ENCODE results near the gene BEGAIN.

BEGAIN gene

GRCh38 chr14:100581228-100582145 lies 5.7 kb downstream of the BEGAIN start:
- no peak for DNase-seq

- no peak for DNase-seq
Observed at GRCh38 chr14:100580316-100581227, 6.6 kb downstream of the BEGAIN start.

DNA sequence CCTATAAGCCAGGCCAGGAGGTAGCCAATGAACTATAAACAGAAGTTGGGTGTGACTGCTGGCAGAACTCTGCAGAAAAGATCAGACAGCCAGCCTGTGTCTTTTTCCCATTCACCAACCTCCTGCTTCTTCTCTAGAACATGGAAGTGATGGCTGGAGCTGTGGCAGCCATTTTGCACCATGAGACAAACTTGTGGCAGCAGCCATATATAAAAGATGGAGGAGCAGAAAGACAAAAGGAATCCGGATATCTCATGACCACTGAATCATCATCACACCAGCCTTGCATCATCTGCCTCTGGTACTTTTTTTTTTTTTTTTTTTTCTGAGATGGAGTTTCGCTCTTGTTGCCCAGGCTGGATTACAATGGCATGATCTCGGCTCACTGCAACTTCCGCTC lies 8.7 kb downstream of the BEGAIN start:
- no peak for DNase-seq

DNA sequence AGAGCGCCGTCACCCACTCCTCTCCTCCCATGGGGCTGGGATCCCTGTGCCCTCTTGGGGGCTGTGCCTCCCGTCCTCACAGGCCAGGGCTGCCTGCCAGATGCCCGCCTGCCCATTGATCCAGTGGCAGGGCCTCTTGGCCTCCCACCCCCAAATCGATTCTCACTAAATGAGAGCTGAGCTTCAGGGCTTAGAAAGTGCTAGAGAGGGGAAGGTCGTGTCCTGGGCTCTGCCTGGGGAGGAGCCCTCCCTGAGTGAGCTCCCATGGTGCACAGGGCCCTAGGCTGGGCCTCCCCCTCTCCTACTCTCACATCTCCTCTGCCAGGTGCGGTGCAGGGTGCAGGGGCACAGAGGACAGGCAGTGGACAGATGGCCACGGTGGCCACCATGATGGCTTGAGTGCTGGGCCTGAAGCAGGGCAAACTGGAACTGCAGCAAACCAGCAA lies 9.2 kb downstream of the BEGAIN start:
- no peak for DNase-seq

GRCh38 chr14:100577321-100577985 lies 9.8 kb downstream of the BEGAIN start:
- no peak for DNase-seq

GRCh38 chr14:100576091-100577085 lies 10.8 kb downstream of the BEGAIN start:
- DNase-seq: no peak

- no peak for DNase-seq
Observed at GRCh38 chr14:100575266-100575995, 11.8 kb downstream of the BEGAIN start.

- DNase-seq: no peak
Observed at GRCh38 chr14:100574642-100575031, 12.6 kb downstream of the BEGAIN start.

- no peak for DNase-seq
Observed at GRCh38 chr14:100573757-100574641, 13.2 kb downstream of the BEGAIN start.

DNA sequence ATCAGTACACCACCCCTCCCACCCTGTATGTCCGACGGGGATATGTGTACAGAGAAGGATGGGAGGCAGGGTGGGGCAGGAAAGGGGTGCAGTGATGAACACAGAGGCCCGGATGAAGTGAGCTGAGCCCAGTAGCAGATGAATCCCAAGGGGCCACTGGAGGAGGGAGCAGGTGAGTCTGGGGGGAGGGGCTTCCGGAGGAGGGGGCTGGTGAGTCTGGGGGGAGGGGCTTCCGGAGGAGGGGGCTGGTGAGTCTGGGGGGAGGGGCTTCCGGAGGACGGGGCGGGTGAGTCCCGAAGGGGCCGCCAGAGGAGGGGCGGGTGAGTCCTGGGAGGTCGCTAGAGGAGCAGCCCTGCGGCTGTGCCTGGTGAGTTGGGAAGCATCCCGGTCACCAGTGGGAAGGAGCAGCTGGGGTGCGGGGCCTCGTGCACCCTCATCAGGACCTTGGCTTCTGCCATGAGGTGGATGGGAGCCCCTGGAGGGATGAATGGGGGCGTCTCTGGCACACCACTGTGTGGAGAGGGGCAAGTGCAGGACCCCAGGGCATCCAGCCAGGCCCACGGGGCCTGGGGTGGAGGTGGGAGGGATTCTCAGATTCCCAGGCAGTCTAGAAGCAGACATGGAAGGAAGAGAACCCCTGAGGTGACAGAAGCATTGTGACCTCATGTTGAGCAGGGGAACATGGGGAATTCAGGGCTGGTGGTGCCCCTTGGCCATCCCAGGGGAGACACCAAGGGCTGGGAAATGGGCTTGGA lies 14.0 kb downstream of the BEGAIN start:
- no peak for DNase-seq

DNA sequence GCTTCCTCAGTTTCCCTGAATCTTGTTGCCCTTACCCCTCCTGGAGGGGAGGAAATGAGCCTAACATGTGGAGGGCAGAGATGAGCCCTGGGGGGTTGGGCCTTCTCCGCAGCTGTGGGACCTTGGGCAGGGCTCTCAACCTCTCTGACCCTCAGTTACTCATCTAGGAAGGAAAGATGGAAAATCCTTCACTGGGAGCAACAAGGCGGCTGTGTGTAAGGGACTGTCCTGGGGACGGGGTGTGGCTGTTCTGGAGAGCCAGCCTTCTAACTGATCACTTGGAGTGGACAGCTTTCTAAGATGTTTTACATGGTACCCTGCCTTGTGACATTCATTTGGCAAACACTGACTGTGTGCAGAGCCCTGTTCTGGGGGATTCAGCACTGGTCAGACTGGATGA lies 14.7 kb downstream of the BEGAIN start:
- no peak for DNase-seq

DNA sequence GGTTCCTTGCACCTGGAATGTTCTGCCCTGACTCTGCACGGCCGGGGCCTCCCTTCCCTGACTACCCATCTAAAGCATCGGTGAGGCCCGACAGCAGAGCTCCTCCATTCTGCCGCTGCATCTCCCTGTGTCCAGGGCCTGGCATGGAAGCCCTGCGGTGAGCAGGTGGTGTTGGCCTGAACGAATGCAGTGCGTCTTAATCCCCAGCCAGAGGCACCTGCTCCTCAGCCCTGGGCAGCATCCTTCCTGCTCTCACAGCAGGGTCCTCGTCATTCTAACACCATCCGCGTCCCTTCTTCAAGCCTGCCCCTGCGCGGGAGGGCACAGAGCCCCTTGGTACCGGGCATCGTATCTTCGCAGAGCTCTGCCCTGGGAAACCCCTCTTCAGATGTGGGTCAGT lies 15.4 kb downstream of the BEGAIN start:
- no peak for DNase-seq

DNA sequence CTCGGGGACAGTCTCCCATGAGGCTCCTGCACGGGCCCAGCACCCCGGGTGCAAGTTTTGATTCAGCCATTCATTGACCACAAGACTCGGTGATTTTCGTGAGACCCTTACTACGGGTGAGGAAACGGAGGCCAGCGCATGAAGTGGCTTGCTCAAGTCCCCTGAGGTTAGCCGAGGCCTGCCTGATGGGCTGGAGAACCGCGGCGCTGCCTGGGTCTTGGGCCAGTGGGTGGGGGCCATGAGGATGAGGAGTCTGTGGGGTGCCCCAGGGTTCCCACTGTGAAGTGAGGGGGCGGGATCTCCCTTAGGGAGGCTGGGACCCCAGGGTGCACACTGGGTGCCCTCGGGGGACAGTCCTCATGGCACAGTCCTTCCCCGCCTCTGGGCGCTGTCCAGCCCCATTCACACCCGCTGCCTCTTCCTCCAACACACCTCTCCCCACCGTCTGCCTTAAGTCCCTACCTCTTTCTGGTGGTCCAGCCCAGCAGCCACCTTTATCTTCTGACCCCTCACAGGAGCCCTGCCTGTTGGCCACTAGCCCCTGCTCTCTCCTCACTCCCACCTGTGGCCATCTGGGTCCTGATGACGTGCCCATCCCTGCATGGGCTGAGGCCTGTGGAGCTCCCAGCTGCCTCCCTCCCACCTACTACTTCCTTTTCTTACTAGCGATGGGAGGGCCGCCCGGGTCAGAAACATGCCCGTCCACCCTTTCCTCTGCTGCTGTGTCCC lies 16.3 kb downstream of the BEGAIN start:
- no peak for DNase-seq

DNA sequence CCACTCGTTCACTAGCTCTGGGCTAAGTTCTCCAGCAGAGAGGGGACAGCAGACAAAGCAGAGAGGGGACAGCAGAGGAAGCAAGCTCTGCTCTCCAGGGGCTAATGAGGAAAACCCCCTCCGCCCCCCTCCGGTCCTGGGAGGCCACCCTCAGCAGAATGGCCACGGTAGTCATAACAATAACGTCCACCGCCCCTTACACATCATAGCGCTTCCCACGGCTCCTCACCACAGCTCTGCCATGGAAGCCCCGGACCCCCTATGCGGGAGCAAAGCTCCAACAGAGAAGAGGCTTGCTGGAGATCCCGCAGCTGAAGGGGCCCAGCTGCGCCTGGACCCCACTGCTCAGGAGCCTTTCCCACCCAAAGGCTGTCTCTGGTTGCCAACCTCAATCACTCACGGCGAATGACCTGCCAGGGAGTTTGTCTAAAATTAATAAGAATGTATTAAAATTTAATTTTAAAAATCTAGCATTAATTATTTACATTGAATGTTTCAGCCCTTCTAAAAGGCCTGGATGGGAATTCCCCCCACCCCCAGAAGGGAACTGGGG lies 17.4 kb downstream of the BEGAIN start:
- DNase-seq: no peak

DNA sequence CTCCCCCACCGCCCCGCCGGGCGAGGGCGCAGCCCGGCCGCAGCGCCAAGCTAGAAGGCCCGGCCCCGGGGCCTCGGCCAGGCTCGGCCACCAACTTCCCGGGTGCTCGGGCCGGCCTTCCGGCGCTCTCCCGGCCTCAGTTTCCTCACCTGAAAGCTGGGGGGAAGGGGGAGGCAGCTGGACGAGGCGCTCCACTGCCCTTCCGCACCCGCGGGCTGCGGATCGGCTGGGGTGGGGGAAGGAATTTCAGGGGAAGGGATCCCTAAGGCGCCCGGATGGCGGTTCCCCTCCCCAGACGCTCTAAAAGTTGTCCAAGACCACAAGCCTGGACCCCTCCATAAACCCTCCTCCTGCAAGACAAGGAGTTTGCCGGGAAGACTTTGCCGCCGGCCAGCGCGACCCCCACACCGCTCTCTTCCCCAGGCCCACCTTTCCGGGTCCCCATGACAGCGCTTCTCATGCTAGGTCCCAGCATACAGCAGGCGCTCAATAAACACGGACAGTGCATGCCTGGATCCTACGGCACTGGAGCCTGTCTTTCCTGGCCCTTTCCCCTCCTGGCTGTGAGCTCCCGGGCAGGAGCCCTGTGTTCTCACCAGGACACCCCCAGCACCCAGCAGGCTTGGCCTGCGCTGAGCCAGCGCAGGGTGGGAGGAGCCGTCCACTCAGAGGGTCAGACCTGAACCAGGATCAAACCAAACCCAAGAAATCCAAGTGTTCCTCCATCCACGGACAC lies 18.1 kb downstream of the BEGAIN start:
- no peak for DNase-seq

- no peak for DNase-seq
Observed at GRCh38 chr14:100568164-100568997, 18.8 kb downstream of the BEGAIN start.

DNA sequence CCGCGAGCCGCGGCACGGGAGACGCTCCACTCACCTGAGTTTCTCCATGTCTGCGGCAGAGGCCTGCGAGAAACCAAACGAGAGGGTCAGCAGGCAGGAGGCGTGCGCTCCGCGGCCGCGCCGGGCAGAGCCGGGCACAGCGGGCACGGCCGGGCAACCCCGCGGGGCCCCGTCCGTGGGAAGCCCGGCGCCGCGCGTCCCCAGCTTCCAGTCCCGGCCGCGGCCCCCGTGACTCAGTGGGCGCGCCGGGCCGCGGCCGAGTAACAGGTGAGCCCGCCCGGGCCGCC lies 19.4 kb downstream of the BEGAIN start:
- DNase-seq: no peak

All from effector CD8-positive, alpha-beta T cell (primary cell).